G401 (cell line): ENCODE measurements around the gene TUFT1. TPM values are rescaled to one million over a fixed set of nuclear protein-coding genes. Genes with fewer than 3 reads are reported as not detected.
A peak's percentile ranks its signal among the peaks of the same experiment; 100 is the strongest.

Experiments used
- DNase-seq: peaks from one replicate; pipeline ENCODE4 v3.0.0-alpha.2; 2015; ENCODE audit warnings: low spot score
- in situ Hi-C: cut with HindIII; loops from 2 replicates; pipeline ENCODE4 v1.10.0; 2016; ENCODE audit warnings: low sequenced_read_pairs, mixed read lengths
- total RNA-seq: library from RNA; depleted of rRNA; stranded (reverse); fragments of >200 nt; shearing (Covaris generic); gene quantifications from 2 replicates; pipeline ENCODE4 v1.2.3, GENCODE V29; 2014; rRNA removed

The TUFT1 gene
- total RNA-seq = 3.5 and 8.2 TPM in 2 replicates

DNA sequence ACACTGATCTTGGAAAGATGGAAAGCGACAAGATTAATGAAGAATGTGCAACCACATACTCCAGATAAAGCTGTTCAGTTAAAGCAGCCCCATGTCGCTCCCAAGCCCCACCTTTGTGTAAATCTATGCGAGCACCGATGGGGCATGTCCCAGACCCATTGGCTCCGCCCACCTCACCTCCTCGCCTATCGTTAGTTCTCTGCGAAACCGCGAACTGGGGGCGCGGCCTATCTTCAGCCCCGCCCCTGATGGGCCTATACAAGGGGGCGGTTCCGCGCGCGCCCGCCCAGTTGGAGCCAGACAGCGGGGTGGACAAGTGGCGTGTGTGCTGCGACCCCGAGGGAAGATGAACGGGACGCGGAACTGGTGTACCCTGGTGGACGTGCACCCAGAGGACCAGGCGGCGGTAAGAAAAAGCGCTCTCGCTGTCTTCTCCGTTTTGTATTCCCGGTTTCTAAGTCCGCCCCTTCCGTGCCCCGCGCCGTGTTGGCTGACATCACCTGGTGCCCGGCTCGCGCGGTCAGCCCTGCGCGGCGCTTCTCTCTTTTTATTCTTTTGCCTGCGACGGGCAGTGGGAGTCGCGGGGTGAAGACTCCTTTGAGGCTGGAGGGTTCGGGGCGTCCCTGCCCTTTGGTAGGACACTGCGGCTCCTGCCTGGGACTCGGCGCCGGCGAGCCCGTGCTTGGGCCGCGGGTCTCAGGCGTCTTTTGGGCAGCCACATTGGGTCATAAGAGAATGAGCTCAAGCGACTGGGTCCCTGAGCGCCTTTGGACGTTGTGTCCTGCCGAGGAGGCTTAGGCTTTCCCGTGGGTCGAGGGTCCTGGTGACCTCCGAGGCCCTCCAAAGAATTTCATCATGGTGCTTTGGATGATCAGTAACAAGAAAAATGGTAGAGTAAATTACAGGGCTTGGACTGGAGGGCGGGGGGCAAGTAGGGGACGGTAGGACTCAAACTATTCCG, at the start of gene TUFT1:
Gene TUFT1 (plus strand): TSS at position 289 of the 961 bp plus-strand sequence. CDS start 58 bp downstream, at position 347.
- in situ Hi-C loops = no loop called here
- peak; percentile 97 for DNase-seq

- no peak for DNase-seq
- in situ Hi-C loops = no loop called here
Measured at GRCh38 chr1:151491641-151492040, 48.5 kb upstream of the TUFT1 start.

DNA sequence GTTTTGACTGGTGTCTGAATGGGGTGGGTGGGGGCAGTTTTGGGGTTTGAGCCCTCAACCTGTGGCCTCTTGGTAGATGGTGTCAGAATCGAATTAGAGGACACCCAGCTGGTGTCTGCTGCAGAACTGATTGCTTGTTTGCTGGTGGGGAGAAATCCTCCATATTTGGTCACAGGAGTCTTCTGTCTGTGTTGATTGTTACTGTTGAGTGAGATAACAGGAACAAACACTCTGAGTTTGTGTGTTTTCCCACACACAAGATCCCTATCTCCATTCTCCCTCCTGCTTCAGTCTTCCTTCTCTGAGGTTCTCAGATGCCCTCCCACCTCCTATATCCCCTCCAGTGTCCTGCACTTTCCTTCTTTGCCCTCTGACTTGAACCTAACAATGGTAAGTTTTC, 48.0 kb upstream of the TUFT1 start:
- in situ Hi-C loops = no loop called here
- DNase-seq = no peak

DNA sequence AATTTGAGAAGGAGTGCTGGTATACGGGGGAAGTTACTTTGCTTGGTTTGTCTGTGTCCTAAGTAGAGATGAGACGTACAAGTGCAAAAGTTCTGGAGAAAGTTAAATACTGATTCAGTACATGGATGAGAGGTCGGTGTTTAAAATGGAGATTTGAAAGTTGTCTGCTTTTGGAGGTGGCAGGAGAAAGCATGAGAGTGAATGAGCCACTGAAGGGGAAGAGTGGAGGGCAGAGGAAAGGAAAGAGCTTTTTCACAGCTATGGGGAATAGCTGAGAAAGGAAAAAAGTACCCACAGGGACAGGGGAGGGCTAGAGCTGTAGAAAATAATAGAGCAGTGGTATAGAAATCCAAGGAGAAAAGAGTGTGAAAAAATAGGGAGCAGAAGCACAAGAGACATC, 47.1 kb upstream of the TUFT1 start:
- in situ Hi-C loops = no loop called here
- DNase-seq = no peak

DNA sequence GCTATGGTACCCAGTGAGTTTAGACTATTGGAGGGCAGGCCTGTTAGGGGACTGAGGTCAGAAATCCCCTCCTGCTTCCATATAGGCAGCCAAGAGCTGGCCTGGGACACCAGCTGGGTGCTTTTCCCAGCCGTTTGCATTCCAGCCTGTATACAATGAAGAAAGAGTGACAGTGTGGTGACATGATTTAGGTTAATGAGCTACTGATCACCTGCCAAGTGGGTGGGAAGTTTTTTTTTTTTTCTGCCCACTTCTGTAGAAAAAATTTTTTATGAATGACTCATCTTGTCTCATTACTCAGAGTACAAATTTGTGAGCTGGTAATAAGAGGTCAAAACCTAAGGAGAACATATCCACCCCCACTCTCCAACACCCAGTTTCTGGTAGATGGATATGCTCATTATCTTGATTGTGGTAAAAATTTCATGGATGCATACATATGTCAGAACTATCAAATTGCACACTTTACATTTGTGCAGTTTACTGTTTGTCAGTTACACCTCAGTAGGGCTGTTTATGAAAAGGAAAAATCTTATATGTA, 45.3 kb upstream of the TUFT1 start:
- in situ Hi-C loops = no loop called here

DNA sequence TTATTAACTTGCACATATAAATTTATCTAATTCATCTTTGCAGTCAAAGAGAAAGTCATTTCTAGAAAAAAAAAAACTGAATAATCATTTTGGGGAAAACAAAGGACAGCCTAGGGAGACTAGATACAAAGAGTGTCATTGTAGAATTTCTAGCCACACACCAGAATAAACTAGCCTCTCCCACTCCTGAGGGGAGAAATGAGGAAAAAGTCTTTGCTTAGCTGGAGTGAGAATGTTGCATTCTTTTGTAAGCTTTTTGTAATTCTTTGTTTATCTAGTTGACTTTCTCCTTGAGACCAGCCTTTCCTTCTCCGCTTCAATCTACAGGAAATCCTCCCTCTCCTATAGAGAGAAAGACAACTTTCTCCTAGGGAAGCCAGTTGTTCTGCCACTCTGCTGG, 44.8 kb upstream of the TUFT1 start:
- no peak for DNase-seq
- in situ Hi-C loops = no loop called here

More for the DNA sequence above, 45.3 kb upstream of the TUFT1 start:
- no peak for DNase-seq

GRCh38 chr1:151499365-151499764, 40.7 kb upstream of the TUFT1 start:
- in situ Hi-C loops = no loop called here
- DNase-seq = no peak

DNA sequence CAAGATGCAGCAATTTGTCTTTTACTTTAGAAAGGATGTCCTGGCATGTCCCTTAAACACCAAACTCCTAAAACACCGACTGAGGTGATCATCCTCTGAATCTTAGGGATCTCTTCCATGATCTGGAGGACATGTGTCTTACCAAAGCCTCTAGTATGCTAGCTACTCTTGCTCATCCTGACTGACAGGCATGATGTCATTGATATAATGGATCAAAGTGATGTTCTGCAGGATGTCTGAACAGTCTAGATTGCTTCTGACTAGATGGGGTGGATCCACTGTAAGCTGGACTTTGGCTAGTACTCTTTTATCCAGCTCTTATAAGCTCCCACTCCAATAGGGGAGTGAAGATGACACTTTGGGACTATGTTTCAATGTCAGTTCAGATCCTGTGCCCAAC, 40.2 kb upstream of the TUFT1 start:
- in situ Hi-C loops = no loop called here
- DNase-seq = no peak

GRCh38 chr1:151501474-151501873, 38.6 kb upstream of the TUFT1 start:
- in situ Hi-C loops = no loop called here
- DNase-seq = no peak

DNA sequence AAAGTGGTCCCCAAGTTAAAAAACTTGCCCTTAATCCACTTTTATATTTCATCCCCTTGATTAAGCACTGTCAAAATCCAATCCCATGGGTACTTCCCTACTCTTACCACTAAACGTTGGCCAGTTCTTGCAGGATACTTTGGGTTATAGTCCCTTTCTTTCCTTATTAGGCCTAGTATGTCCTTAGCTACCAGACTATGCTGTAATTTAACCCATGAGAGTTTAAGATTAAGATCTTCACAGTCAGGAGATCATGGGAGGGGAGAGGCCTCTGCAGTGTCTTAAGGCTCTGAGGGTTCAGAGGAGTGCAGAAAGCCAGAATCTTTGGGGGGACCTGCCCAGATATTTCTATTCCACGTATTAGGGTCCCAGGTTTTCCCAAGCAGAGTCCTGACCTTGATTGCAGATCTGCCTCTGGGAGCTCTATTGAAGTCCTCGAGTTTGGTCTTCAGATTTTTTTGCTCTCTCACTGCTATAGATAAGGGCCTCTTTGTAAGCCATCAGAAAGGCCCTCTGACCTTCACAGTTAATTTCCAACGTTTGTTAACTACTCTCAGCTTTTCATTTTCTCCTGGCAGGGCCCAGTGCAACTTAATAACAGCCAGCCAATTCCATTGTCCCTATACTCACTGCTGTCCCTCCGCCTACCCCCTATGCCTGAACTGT, 37.9 kb upstream of the TUFT1 start:
- DNase-seq = no peak

DNA sequence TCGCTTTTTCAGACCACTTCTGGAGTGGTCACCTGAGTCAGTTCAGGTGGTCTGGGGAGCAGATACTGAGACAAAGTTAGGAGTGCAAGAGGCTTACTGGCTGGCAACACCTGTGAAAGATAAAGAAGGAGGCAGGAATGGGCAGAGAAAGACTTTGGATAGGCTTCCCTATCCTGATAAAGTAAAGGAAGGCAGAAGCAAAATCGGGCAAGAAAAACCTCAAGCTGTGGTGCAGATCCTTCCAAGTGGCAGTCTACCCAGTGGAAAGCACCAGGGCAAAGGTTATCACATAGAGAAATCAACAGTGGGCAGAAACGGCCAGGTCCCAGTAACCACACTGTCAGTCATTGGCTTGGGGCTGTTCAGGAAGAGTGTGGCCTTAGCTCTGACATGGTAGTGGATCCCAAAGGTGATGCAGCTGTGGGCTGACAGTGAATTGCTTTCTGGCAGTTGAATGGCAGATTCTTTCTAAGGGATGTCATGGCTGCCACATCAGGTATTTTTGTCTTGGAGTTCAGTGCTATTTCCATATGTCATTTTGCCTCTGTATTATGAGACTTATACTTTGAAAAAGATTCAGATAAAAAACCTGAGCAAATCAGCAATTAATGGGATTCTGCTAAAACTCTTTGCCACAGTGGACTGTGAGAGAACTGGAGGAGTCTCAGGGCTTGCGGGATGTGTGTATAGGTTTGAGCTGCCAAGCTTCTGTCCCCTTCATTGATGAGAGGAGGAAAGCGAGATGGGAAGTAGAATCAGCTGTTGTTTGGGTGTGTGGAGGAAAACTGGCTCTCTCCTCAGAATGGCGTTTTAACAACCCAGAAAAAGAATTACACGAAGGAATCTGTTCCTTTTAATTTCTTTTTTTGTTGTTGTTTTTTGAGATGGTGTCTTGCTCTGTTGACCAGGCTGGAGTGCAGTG, 37.0 kb upstream of the TUFT1 start:
- no peak for DNase-seq
- in situ Hi-C loops = no loop called here

More for the DNA sequence above, 37.9 kb upstream of the TUFT1 start:
- in situ Hi-C loops = no loop called here

GRCh38 chr1:151504252-151504651, 35.9 kb upstream of the TUFT1 start:
- in situ Hi-C loops = no loop called here
- no peak for DNase-seq

- in situ Hi-C loops = no loop called here
- no peak for DNase-seq
Measured at GRCh38 chr1:151504759-151505158, 35.4 kb upstream of the TUFT1 start.

DNA sequence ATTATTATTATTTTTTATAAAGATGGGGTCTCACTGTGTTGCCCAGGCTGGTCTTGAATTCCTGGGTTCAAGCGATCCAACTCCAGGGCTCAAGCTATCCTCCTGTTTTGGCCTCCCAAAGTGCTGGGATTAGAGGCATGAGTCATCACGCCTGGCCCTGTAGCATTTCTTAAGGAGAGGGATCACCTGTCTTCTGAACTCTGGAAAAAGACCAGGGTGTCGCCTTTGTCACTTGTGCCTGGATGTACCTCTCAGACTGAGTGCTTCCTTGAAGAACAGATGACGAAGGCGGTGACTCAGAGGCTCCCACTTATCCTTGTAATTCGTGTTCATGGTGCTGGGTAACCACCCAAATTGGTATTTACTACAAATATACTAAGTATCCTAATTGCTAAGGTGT, 31.3 kb upstream of the TUFT1 start:
- in situ Hi-C loops = no loop called here
- no peak for DNase-seq

DNA sequence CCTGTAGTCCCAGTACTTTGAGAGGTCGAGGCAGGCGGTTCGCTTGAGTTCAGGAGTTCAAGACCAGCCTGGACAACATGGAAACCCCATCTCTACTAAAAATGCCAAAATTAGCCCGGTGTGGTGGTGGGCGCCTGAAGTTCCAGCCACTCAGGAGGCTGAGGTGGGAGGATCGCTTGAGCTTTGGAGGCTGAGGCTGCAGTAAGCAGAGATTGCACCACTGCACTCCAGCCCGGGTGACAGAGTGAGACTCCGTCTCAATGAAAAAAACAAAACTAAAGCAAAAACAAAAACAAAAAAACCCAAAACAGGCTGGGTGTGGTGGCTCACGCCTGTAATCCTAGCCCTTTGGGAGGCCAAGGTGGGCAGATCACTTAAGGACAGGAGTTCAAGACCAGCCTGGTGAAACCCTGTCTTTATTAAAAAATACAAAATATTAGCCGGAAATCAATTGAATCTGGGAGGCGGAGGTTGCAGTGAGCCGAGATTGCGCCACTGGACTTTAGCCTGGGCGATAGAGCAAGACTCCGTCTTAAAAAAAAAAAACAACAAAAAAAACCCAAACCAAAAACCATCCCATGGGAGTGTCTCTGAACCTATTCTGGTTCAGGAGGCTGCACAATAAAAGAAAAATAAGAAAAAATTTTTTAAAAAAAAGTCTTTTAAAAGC, 30.6 kb upstream of the TUFT1 start:
- in situ Hi-C loops = no loop called here
- no peak for DNase-seq

- no peak for DNase-seq
- in situ Hi-C loops = no loop called here
Measured at GRCh38 chr1:151510020-151510405, 30.1 kb upstream of the TUFT1 start.

GRCh38 chr1:151510614-151510956, 29.5 kb upstream of the TUFT1 start:
- DNase-seq = no peak
- in situ Hi-C loops = no loop called here

GRCh38 chr1:151510957-151511635, 29.0 kb upstream of the TUFT1 start, which contains the start of gene CGN:
Gene CGN (plus strand): TSS chr1:151511387. CDS start chr1:151518520, 7,133 bp downstream.
- DNase-seq = peak; percentile 97
- in situ Hi-C loops = no loop called here
